ENCODE data around the gene GLUD1.
"Not testable (repeated sequence)": the region's sequence is repeated elsewhere in the genome, so short reads cannot be mapped to it uniquely, and the experiment has no call there.

GLUD1 gene

GRCh38 chr10:87038286-87038717 is 56.3 kb downstream of the GLUD1 start:
- peak; percentile 83 for DNase-seq

GRCh38 chr10:87036623-87037022 is 58.0 kb downstream of the GLUD1 start:
- no peak for DNase-seq

- no peak for DNase-seq
Observed at GRCh38 chr10:87030912-87031635, 63.6 kb downstream of the GLUD1 start.

GRCh38 chr10:87030419-87030818 is 64.2 kb downstream of the GLUD1 start:
- not testable (repeated sequence) for DNase-seq

- DNase-seq = not testable (repeated sequence)
Observed at GRCh38 chr10:87026747-87027508, 67.7 kb downstream of the GLUD1 start.

GRCh38 chr10:87025285-87025958 is 69.2 kb downstream of the GLUD1 start:
- DNase-seq = peak; percentile 76

GRCh38 chr10:87020056-87020455 is 74.6 kb downstream of the GLUD1 start, which contains the start of gene FAM25A:
Gene FAM25A (plus strand): TSS chr10:87020294. CDS start chr10:87020325, 31 bp downstream.
- not testable (repeated sequence) for DNase-seq

GRCh38 chr10:87019504-87019903 is 75.1 kb downstream of the GLUD1 start:
- DNase-seq = not testable (repeated sequence)

GRCh38 chr10:87019066-87019465 is 75.6 kb downstream of the GLUD1 start:
- not testable (repeated sequence) for DNase-seq

GRCh38 chr10:87018127-87018526 is 76.5 kb downstream of the GLUD1 start:
- DNase-seq = not testable (repeated sequence)

- DNase-seq = not testable (repeated sequence)
Observed at GRCh38 chr10:87014986-87015716, 79.5 kb downstream of the GLUD1 start.

- not testable (repeated sequence) for DNase-seq
Observed at GRCh38 chr10:87013528-87013927, 81.1 kb downstream of the GLUD1 start.

- DNase-seq = not testable (repeated sequence)
Observed at GRCh38 chr10:87009134-87009696, 85.4 kb downstream of the GLUD1 start.

- DNase-seq = not testable (repeated sequence)
Observed at GRCh38 chr10:87008303-87008702, 86.3 kb downstream of the GLUD1 start.

- not testable (repeated sequence) for DNase-seq
Observed at GRCh38 chr10:87007674-87008073, 87.0 kb downstream of the GLUD1 start.

- DNase-seq = not testable (repeated sequence)
Observed at GRCh38 chr10:87007124-87007523, 87.5 kb downstream of the GLUD1 start.

GRCh38 chr10:87000491-87000890 is 94.2 kb downstream of the GLUD1 start:
- no peak for DNase-seq
